ENCODE results near the gene EDA.
"Not testable (repeated sequence)": the region's sequence is repeated elsewhere in the genome, so short reads cannot be mapped to it uniquely, and the experiment has no call there.

Gene EDA

GRCh38 chrX:69748055-69748454 is 132.1 kb downstream of the EDA start:
- DNase-seq, result no peak

GRCh38 chrX:69759921-69760625 is 144.2 kb downstream of the EDA start:
- DNase-seq, result no peak

- no peak for DNase-seq
These were observed 145.7 kb downstream of the EDA start for GRCh38 chrX:69761633-69762032.

- DNase-seq, result no peak
These were observed 146.4 kb downstream of the EDA start for GRCh38 chrX:69762340-69762739.

GRCh38 chrX:69793260-69793935 is 177.5 kb downstream of the EDA start:
- no peak for DNase-seq

- no peak for DNase-seq
These were observed 179.8 kb downstream of the EDA start for GRCh38 chrX:69795702-69796101.

- no peak for DNase-seq
These were observed 191.5 kb downstream of the EDA start for GRCh38 chrX:69807400-69807799.

- no peak for DNase-seq
These were observed 192.5 kb downstream of the EDA start for GRCh38 chrX:69808375-69808774.

GRCh38 chrX:69813677-69814076 is 197.8 kb downstream of the EDA start:
- no peak for DNase-seq

- no peak for DNase-seq
These were observed 199.2 kb downstream of the EDA start for GRCh38 chrX:69815063-69815462.

- DNase-seq, result no peak
These were observed 199.6 kb downstream of the EDA start for GRCh38 chrX:69815519-69815918.

GRCh38 chrX:69844636-69845035 is 228.7 kb downstream of the EDA start:
- no peak for DNase-seq

GRCh38 chrX:69859999-69860398 is 244.1 kb downstream of the EDA start:
- not testable (repeated sequence) for DNase-seq

- DNase-seq, result no peak
These were observed 260.3 kb downstream of the EDA start for GRCh38 chrX:69876221-69876620.

- no peak for DNase-seq
These were observed 268.3 kb downstream of the EDA start for GRCh38 chrX:69884210-69884609.

GRCh38 chrX:69896046-69896445 is 280.1 kb downstream of the EDA start:
- DNase-seq, result no peak

GRCh38 chrX:69900491-69900890 is 284.6 kb downstream of the EDA start:
- no peak for DNase-seq

GRCh38 chrX:69906447-69906846 is 290.5 kb downstream of the EDA start:
- no peak for DNase-seq

GRCh38 chrX:69914781-69915180 is 298.9 kb downstream of the EDA start:
- no peak for DNase-seq

- DNase-seq, result no peak
These were observed 303.8 kb downstream of the EDA start for GRCh38 chrX:69919749-69920148.

GRCh38 chrX:69932323-69932722 is 316.4 kb downstream of the EDA start:
- DNase-seq, result no peak

- no peak for DNase-seq
These were observed 332.4 kb downstream of the EDA start for GRCh38 chrX:69948276-69948797.

- DNase-seq, result no peak
These were observed 335.8 kb downstream of the EDA start for GRCh38 chrX:69951753-69952152.

GRCh38 chrX:69959712-69960111 is 343.8 kb downstream of the EDA start:
- no peak for DNase-seq

All from T-helper 9 cell (primary cell).